GM13976 (cell line): ENCODE results near the gene KCNJ6.
"Not testable (repeated sequence)": the region's sequence is repeated elsewhere in the genome, so short reads cannot be mapped to it uniquely, and the experiment has no call there.

Experiments used
- DNase-seq: peaks from one replicate; pipeline ENCODE4 v3.0.0; 2012; ENCODE audit warnings: low spot score
- CTCF ChIP-seq: IDR thresholded peaks from 2 replicates; pipeline ENCODE4 v1.5.1; 2012; ENCODE audit warnings: borderline replicate concordance, mild to moderate bottlenecking; ENCODE audit not compliant: insufficient read depth; ENCODE audit errors: extremely low read depth, missing control alignments, control extremely low read depth
- in situ Hi-C: fragments of 300-500 bp; cut with MboI; formaldehyde crosslinking; loops from one replicate; pipeline ENCODE4 v1.12.0; 2022; ENCODE audit warnings: low sequenced_read_pairs, mixed read lengths, inconsistent platforms; ENCODE audit not compliant: unreplicated experiment

KCNJ6 gene

GRCh38 chr21:37921091-37921490, 4.8 kb upstream of the KCNJ6 start:
- TF ChIP-seq CTCF = no peak
- no peak for DNase-seq
- in situ Hi-C loops = no loop called here

- DNase-seq, in situ Hi-C loops: not testable (repeated sequence)
Measured at GRCh38 chr21:37920302-37920701, 4.0 kb upstream of the KCNJ6 start.

- no peak for TF ChIP-seq CTCF
- no peak for DNase-seq
- in situ Hi-C loops = no loop called here
Measured at GRCh38 chr21:37917612-37918011, 1.4 kb upstream of the KCNJ6 start.

- DNase-seq = no peak
- TF ChIP-seq CTCF = no peak
- in situ Hi-C loops = no loop called here
Measured at GRCh38 chr21:37915941-37916309, 332 bp downstream of the KCNJ6 start.

GRCh38 chr21:37915497-37915911, 753 bp downstream of the KCNJ6 start:
- no peak for DNase-seq
- in situ Hi-C loops = no loop called here
- no peak for TF ChIP-seq CTCF

- DNase-seq = no peak
- in situ Hi-C loops = no loop called here
Measured at GRCh38 chr21:37912616-37913015, 3.6 kb downstream of the KCNJ6 start.

GRCh38 chr21:37909936-37910335, 6.3 kb downstream of the KCNJ6 start:
- TF ChIP-seq CTCF = no peak
- in situ Hi-C loops = no loop called here
- no peak for DNase-seq

More at GRCh38 chr21:37912616-37913015, 3.6 kb downstream of the KCNJ6 start:
- TF ChIP-seq CTCF = no peak
